Activated naive CD4-positive, alpha-beta T cell treated with Interleukin-2 at 50 U/mL for 16 hours (primary cell): ENCODE results near the gene TMEM107.

ENCODE experiments used
- DNase-seq: peaks from one replicate; pipeline ENCODE4 v3.0.0-alpha.2; 2020

The TMEM107 gene

DNA sequence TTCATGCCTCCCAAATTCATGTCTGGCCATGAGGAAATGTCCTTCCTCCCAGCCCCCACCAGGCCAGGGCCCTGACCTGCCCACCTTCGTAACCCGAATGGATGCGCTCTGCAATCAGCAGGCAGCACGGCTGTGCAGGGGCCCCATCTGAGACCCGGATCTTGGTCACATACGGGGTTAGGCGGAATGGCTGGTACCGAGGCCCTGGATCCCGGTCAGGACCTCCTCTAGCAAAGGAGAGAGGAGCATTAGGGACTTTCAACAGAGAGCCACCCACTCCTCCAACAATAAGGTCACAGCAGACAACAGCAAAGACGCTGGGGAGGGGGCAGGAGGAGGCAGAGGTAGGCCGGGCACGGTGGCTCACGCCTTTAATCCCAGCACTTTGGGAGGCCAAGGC is 27.6 kb downstream of the TMEM107 start:
- DNase-seq = no peak

DNA sequence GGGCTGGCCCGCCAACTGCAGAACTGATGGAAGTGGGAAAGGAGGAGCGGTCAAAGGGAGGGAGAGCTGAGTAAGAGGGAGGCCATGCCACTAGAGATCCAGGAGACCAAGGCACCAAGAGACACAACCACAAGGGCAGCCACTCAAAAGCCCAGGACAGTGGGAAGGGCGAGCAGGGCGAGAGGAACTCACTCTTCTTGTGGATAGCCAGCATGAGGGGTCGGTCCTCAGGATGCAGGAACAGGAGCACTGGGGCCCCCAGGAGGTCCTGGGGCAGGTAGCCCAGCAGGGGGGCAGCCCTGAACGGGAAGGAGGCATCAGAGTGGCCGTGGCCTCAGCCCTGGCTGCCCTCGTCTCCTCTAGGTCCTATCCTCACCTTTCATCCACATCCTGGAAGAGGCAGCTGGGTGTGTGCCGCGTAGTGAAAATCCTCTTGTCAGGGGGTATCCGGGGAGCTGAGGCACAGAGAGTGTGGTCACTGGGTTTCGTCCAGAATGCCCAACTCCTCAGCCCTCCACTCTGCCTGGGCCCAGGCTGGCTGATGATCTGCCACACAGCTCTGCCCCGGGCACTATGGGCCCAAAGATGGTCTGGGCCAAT is 28.3 kb downstream of the TMEM107 start:
- DNase-seq = no peak

DNA sequence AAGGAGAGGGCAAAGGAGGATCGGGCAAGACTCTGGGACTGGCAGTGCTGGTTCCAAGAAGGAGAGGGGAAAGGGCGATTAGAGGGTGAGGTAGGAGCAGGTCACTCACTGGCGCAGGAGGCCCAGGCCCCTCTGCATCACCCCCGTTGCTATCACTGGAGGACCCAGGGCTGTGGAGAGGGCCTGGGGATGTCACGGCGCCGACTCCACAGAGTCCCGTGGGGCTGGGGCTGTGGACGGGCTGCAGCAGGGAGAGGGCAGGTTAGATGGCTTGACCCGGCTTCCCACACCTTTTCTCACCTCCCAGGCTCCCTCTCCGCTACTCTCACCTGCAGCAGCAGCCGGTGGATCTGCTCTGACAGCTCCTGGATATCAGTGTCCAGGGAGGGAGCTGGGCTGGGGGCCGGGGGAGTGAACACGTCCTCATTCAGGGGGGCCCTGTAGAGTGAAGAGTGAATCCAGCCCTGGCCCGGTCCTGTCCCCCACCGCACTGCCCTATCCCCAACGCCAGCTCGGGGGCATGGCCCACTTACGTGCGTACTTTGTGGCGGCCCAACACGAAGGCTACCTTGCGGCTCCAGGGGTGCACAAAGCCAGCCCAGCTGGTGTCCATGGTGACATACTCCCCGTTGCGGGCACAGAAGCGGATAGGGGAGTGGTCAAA is 28.9 kb downstream of the TMEM107 start:
- no peak for DNase-seq

GRCh38 chr17:8146381-8147140 is 29.6 kb downstream of the TMEM107 start:
- no peak for DNase-seq

DNA sequence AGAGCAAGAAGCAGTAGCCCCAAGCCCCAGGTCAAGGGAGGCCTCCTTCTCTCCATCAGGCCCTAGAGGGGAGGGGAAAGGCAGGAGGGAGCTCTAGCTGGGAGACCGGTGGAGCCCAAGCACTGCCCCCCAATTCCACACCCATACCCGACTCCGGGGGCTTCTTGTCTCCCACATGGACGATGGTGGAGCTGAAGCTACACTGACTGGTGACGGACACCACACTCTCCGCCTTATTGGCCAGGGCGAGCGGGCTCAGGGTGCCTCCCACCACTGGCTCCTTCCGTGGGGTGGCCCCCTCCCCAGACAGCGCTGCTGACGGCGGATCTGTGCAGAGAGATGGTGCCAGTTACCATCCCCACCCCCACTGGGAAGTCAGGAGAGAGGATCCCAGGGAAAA is 30.4 kb downstream of the TMEM107 start:
- no peak for DNase-seq

GRCh38 chr17:8144401-8145231 is 31.6 kb downstream of the TMEM107 start:
- DNase-seq = no peak

- no peak for DNase-seq
Measured at GRCh38 chr17:8143581-8144400, 32.4 kb downstream of the TMEM107 start.

DNA sequence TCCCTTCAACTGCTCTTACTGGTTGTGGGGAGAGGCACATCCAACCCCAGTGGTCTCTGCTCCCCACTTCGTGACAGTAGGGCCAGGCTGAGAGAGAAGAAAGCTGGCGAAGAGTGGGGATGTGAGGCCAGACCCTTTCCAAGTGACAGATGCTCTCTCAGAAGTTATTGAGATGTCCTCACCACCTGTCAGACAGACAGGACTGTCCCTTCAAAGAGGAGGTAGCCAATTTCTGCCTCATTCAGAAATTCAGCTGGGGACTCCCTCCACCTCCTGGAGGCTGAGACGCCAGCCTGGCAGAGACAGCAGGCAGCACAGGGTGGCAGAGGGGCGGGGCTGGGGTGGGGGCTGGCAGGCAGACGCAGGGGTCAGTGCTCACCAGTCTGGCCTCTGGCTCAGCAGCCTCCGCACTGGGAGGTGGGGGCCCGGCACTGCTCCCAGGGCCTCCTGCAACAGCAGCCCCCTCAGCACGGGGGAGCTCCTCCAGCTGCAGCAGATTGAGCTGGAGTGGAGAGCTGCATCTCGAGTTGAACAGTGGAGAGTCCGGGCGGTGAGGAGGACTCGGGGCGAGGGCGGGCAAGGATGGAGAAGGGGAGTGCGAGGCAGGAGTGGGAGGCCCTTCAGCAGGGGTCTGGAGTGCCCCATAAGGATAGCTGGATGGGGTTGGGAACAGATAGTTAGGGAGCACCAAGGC is 33.1 kb downstream of the TMEM107 start:
- no peak for DNase-seq

DNA sequence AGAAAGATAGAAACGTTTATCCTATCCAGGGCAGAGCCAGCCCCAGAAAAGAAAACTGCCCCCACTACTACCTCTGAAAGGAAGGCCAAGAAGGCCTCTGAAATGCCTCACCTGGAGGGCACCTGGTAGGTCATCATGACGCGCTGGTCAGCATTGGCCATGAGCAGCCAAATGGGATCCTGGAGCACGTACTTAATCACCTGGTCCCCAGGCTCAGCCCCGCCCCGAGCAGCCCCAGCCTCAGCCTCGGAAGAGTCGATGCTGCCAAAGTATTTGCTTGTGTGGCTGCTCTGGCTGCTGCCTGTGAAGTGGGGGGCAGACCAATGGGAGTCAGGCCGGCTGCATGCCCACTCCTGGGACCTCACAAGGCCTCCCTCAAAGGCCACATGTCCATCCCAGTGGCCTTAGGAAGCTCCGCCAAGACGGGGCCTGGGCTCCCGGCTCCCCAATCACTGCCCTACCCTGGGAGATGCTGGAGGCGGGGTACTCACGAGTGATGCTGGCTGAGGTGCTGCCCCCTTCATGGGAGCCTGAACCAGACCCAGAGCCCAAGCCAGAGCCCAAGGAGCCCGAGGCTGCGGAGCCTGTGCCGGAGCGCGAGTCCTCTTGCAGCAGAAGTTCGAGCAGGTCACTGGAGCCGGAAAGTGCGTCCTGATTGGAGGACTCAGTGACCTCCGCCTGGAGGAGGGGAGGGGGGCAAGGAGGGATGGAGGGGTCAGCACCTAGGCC is 33.9 kb downstream of the TMEM107 start:
- no peak for DNase-seq

DNA sequence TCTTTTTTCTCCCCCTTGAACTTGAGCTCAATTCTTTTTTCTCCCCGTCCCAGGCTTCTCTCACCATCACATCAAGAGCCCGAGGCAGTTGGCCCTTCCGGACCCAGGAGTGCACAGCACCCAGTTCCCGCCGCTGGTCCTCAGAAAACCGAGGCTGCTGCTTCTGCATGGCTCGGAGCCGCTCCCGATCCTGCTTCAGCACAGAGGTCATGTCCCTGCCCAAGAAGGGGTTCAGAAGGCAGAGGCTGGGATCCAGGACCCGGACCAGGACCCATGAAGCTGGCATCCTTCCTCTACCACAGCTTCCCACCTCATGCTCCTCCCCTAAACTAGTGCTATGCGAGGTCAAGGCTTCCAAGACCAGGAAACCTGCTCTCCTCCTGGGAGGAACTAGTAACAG is 34.4 kb downstream of the TMEM107 start:
- DNase-seq = no peak

- no peak for DNase-seq
Measured at GRCh38 chr17:8141045-8141444, 35.1 kb downstream of the TMEM107 start.

DNA sequence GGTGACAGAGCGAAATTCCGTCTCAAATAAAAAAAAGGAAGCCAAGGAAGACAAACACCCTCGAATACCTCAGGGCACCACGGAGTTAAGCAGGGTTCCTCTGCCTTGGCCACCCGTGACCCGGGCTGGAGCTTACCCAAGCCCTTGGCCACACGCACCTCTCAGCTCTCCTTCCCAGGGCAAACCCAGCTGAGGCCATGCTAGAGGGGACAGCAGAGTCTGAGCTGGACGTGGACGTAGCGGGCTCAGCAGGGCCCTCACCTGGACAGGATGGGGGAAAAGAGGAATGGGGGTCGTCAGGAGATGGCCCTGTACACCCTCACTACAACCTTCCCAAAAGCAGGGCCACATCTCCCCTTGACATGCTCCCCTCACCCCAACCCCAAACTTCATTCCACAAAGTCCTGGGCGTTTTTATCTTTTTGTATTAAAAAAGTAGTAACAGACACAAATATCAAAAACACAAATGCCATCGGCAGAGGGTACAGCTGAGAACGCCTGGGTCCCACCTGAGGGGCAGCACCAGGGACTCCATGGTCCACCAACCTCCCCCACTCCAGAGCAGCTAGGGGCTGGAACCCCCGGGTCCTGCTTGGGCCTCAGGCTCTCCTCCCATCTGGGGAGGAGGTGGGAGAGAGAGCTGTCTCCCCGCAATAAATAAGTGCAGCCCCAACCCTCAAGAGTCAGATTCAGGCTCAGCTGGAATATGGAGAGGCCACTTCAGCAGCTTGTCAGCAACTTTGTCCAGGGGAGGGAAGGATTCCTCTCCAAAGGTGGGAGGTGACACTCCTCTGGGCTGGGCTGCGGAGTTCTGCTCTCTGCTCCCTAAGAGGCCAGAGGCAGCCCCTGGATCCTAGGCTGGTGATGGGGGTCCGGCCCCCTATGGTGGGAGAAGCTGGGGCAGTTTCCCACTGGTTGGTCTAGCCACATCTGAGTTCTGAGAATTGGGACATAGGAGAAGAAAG is 35.8 kb downstream of the TMEM107 start:
- DNase-seq = no peak

DNA sequence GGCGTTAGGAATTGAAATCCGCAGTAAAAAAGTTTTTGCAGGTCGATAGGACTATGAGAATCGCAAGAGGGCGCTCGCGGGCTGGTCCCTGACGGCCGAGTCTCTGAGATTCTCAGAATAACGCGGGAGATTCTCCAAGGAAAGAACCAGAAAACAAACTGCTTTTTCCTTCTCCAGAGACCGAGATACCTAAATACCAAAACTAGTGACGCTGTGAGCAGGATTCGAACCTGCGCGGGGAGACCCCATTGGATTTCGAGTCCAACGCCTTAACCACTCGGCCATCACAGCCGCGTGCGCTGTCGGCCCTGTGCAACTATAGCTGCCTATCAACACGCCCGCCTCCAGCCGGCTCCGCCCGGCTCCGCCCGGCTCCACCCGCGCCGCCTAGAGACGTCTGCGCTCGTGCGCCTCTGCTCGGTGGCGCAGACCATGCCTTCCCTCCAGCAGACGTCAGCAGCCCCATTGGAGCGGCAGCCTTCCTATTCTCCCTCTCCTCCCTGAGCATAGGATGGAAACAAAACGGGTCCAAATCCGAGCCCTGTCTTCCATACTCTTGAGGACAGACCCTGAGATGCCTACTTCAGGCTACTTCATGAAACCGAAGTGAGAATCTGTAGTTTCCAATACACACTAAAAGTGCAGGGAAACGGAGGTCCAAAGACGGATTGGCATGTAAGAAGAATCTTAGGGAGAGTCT is 37.4 kb downstream of the TMEM107 start:
- DNase-seq = peak; percentile 96

DNA sequence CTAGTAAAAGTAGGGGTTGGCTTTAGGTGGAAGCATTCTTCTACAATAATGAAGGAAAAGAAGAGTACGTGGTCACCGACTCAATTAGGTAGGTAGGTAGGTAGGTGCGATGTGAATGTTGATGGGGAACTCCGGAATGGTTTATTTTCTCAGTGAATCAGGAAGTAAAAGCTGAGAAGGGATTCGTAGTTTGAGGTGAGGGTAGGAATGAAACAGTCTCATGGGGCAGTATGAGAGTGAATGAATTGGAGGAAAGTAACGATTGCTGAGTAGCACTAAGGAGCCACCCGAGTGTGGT is 37.9 kb downstream of the TMEM107 start:
- DNase-seq = no peak

DNA sequence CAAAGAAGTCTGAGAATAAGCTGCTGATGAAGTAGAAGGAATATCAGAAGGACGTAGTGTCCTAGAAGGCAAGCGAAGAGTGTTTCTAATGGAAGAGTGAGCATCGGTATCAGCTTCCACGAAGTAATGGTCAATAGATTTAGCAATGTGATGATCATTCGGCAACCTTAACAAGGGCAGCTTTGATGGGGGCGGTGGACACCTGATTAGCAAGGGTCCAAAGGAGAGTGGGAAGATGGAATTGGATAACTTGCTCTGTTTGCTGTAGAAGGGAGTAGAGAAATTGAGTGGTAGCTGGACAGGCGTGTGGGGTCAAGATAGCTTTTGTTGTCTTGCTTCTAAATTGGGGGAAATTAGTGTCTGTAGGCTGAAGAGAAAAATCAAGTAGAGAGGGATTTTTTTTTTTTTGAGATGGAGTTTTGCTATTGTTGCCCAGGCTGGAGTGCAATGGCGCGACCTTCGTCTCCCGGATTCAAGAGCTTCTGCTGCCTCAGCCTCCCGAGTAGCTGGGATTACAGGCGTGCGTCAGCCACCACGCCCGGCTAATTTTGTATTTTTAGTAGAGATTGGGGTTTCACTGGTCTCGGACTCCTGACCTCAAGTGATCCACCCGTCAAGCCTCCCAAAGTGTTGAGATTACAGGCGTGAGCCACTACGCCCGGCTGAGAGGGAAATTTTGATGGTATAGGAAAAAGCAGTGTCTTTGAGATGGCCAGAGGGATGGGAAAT is 38.4 kb downstream of the TMEM107 start:
- no peak for DNase-seq

DNA sequence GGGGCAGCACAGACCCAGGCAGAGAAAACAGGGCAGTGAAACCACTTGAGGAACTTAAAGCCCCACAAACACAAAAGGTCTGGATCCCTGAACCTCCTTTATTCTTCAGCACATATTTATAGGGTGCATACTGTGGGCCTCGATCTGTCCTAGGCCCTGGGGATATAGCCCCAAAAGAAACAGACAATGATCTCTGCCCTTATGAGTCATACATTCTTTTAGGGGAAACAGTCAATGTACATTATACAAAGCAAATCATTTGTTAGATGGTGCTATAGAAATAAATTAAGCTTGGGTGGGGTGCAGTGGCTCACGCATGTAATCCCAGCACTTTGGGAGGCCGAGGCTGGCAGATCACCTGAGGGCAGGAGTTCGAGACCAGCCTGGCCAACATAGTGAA is 42.2 kb downstream of the TMEM107 start:
- no peak for DNase-seq

GRCh38 chr17:8133399-8133798 is 42.8 kb downstream of the TMEM107 start:
- DNase-seq = no peak

GRCh38 chr17:8131844-8132441 is 44.2 kb downstream of the TMEM107 start:
- no peak for DNase-seq
